B cell (primary cell): ENCODE data around the gene RFPL4A.

Experiments used
- EZH2 ChIP-seq: IDR thresholded peaks from 2 replicates; pipeline ENCODE4 v1.6.1; 2012; ENCODE audit warnings: borderline replicate concordance, low read depth, mild to moderate bottlenecking, moderate library complexity, low read length; ENCODE audit not compliant: insufficient read depth, poor library complexity, severe bottlenecking
- TF ChIP-seq, protein P1 (sequence below): fragments of 200-600 bp; IDR thresholded peaks from one replicate; pipeline ENCODE4 v1.8.0; 2022; ENCODE audit warnings: antibody characterized with exemption, mild to moderate bottlenecking

GRCh38 chr19:55809381-55810058 is 50.6 kb downstream of the RFPL4A start:
- TF ChIP-seq EZH2 = no peak
- TF ChIP-seq, protein P1, sequence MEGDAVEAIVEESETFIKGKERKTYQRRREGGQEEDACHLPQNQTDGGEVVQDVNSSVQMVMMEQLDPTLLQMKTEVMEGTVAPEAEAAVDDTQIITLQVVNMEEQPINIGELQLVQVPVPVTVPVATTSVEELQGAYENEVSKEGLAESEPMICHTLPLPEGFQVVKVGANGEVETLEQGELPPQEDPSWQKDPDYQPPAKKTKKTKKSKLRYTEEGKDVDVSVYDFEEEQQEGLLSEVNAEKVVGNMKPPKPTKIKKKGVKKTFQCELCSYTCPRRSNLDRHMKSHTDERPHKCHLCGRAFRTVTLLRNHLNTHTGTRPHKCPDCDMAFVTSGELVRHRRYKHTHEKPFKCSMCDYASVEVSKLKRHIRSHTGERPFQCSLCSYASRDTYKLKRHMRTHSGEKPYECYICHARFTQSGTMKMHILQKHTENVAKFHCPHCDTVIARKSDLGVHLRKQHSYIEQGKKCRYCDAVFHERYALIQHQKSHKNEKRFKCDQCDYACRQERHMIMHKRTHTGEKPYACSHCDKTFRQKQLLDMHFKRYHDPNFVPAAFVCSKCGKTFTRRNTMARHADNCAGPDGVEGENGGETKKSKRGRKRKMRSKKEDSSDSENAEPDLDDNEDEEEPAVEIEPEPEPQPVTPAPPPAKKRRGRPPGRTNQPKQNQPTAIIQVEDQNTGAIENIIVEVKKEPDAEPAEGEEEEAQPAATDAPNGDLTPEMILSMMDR = peak; percentile 78
